GM12875 (cell line): ENCODE data around the gene GYS1.
"Not testable (repeated sequence)": the region's sequence is repeated elsewhere in the genome, so short reads cannot be mapped to it uniquely, and the experiment has no call there.

Experiments used
- H3K4me3 ChIP-seq: one replicate; pipeline ENCODE4 v1.5.1; 2011; ENCODE audit warnings: low read depth, low read length, control low read depth
- CTCF ChIP-seq: IDR thresholded peaks from 2 replicates; pipeline ENCODE4 v1.5.1; 2011; ENCODE audit warnings: low read depth, mild to moderate bottlenecking, control low read depth, inconsistent platforms, low read length, moderate library complexity, borderline replicate concordance; ENCODE audit not compliant: insufficient read depth

Gene GYS1

GRCh38 chr19:48920949-48921348 is 72.2 kb downstream of the GYS1 start:
- H3K4me3 ChIP-seq: no peak overlapping the region
- no peak for TF ChIP-seq CTCF

GRCh38 chr19:48919271-48919670 is 73.8 kb downstream of the GYS1 start:
- H3K4me3 ChIP-seq: not testable (repeated sequence)

- H3K4me3 ChIP-seq: no peak overlapping the region
- no peak for TF ChIP-seq CTCF
Measured at GRCh38 chr19:48918801-48919247, 74.3 kb downstream of the GYS1 start.
